ENCODE data around the gene MIEF1.

Gene MIEF1

DNA sequence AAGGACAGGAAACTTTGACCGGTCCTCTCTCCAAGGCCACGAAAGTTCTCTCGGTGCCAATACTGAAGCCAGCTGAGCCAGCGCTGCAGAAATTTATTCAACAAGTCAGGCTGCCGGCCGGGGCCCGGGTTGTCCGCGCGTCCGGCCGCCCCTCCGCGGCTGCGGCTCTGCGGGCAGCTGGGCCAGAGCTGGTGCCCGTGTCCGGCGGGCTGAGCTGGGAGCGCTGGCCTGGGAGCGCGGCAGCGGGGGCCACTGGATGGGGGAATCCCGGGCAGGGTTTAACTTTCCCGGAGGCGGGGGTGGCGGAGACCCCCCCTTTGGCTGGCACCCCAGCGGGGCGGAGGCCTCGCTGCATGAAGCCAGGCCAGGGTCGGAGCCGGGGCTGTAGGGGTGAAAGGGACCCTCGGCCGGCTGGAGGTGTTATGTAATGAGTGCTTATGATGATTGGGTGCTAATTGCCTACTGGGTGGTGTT is 56.2 kb downstream of the MIEF1 start:
- DNase-seq (ENCODE audit: low read depth) = no peak

DNA sequence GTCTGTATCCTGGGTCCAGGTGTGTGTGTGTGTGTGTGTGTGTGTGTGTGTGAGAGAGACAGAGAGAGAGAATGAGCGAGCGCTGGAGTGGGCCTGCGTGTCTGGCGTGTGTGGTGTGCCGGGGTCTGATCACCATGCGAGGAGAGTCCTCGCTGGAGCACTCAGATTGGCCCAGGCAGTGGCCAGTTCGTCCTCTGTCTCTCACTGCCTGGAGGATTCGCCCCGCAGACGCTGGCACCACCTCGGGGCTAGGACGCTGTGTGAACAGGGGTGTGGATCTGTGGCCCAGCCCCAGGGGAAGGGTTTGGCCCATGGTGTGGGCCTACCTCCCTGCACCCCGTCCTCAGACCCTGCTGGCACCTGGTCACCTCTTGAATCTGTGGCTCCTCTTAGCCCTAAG is 56.9 kb downstream of the MIEF1 start:
- DNase-seq (ENCODE audit: low read depth) = no peak

- no peak for DNase-seq (ENCODE audit: low read depth)
These were observed 57.5 kb downstream of the MIEF1 start for GRCh38 chr22:39559456-39560105.

- no peak for DNase-seq (ENCODE audit: low read depth)
These were observed 58.0 kb downstream of the MIEF1 start for GRCh38 chr22:39560127-39560526.

DNA sequence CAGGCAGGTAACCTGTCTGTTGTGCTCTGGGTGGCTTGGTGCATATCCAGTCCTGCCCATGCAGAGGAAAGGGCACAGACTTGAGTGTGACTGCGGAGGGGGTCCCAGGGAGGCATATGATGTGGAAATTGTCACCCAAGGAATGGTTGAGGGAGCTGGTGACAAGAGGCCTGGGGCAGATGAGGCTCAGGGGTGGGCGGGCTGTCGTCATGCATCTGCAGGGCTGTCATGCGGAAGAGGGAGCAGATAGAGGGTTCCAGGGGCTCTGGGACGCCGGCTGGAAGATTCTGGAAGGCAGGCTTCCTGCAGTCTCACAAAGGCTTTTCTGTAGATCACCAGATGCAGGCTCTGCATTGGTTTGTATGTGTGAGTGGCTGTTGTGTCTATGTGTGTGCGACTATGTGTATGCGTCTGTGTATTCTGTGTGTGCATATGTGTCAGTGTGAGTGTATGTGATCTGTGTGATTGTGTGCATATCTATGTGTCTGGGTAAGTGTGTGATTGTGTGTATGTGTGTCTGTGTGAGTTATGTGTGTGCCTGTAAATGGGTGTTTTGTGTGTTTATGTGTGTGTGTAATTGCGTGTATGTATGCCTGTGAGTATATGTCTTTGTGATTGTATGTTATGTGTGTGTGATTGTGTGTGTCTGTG is 60.9 kb downstream of the MIEF1 start:
- no peak for DNase-seq (ENCODE audit: low read depth)

- DNase-seq (ENCODE audit: low read depth) = no peak
These were observed 61.7 kb downstream of the MIEF1 start for GRCh38 chr22:39563571-39564428.

DNA sequence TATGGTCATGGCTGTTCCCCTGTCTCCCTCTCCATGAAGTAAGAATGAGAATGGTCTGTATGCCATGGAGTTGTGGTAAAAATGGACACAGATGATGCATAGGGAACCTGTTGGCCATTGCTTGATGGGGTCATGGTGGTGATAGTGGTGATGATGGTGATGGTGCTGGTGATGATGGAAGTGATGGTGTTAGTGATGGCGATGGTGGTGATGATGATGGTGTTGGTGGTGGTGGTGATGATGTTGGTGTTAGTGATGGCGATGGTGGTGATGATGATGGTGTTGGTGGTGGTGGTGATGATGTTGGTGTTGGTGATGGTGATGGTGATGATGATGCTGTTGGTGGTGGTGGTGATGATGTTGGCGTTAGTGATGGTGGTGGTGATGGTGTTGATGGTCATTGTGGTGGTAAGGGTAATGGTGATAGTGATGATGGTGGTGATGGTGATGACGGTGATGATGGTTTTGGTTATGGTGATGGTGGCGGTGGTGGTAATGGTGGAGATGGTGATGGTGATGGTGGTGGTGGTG is 63.4 kb downstream of the MIEF1 start:
- DNase-seq (ENCODE audit: low read depth) = no peak

DNA sequence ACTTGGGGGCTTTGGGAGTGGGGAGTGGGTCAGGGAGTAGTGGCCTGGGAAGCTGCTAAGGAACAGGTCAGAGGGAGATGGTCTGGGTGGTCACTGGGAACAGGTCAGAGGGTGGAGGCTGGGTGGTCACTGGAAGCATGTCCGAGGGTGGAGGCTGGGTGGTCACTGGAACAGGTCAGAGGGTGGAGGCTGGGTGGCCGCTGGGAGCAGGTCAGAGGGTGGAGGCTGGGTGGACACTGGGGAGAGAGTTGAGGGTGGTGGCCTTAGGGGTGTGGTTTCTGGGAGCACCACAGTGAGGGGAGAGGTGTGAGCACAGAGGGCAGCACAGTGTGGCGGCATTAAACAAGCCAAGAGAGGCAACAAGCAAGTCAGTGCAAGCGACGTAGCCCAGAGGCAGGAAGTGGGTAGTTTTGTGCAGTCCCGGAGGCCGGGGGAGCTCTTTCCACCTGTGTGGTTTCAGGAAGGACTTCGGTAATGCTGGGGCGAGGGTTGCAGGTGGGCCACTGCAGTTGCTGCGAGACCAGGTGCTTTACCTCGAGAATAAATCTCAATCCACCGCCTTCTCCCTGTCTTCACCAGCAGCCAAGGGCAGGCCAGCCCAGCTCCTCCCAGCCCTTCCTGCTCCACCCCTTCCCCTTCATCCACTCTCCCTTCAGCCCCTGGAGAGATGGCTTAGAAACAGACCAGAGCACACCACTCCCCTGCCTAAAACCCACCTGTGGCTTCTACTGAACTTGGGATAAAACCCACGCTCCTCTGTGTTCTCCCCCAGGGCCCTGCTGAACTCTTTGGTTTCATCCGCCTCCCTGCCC is 65.3 kb downstream of the MIEF1 start:
- DNase-seq (ENCODE audit: low read depth) = no peak

All from activated T-cell treated with anti-CD3 and anti-CD28 coated beads for 24 hours (primary cell).